NCI-H2107 treated with DMSO at 0.1 percent for 48 hours (cell line): ENCODE data around the gene ARG1.
"Not testable (repeated sequence)": the region's sequence is repeated elsewhere in the genome, so short reads cannot be mapped to it uniquely, and the experiment has no call there.

Experiments used
- DNase-seq: peaks from one replicate; lab custom pipeline; 2025; ENCODE audit not compliant: unreplicated experiment; lab: John Stamatoyannopoulos, UW

ARG1 gene

GRCh38 chr6:131572686-131573415, at the start of gene ARG1:
TSS of gene ARG1 (plus strand) at chr6:131573226. CDS start at chr6:131573283, 57 bp downstream.
- no peak for DNase-seq

- no peak for DNase-seq
These were observed 48.9 kb upstream of the ARG1 start for GRCh38 chr6:131523988-131524673.

- DNase-seq: no peak
These were observed 48.2 kb upstream of the ARG1 start for GRCh38 chr6:131524695-131525336.

- not testable (repeated sequence) for DNase-seq
These were observed 42.1 kb upstream of the ARG1 start for GRCh38 chr6:131530936-131531335.

DNA sequence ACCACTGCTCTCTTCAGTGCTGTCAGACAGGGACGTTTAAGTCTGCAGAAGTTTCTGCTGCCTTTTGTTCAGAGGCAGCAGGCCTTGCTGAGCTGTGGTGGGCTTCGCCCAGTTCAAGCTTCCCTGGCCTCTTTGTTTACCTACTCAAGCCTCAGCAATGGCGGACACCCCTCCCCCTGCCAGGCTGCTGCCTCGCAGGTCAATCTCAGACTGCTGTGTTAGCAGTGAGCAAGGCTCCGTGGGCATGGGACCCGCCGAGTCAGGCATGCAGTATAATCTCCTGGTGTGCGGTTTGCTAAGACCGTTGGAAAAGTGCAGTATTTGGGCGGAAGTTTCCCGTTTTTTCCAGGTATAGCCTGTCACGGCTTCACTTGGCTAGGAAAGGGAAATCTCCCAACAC, 41.3 kb upstream of the ARG1 start:
- DNase-seq: not testable (repeated sequence)

DNA sequence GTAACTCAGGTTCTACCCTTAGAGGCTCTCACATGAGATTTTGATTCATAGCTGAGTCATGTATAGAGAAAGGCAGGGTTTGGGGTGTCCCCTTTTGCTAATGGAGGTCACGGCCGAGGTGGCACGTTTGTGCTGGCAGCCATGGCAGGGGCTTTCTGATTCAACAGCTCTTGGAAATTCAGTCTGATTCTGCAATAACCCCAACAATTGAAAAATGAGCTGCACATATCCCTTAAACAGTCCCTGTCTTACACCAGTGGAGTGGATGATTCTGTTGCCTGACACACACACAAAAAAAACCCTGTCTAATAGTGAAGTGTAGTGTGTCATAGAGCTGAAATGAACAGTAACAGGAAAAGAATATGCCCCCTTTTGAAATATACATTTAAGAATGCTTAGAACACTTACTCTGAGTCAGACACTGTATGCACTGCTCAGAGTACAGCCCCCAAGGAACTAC, 40.4 kb upstream of the ARG1 start:
- DNase-seq: no peak

- DNase-seq: not testable (repeated sequence)
These were observed 34.4 kb upstream of the ARG1 start for GRCh38 chr6:131538615-131539014.

GRCh38 chr6:131545317-131545716, 27.7 kb upstream of the ARG1 start:
- no peak for DNase-seq

- no peak for DNase-seq
These were observed 25.5 kb upstream of the ARG1 start for GRCh38 chr6:131547488-131547887.

- DNase-seq: no peak
These were observed 24.6 kb upstream of the ARG1 start for GRCh38 chr6:131548441-131548840.

DNA sequence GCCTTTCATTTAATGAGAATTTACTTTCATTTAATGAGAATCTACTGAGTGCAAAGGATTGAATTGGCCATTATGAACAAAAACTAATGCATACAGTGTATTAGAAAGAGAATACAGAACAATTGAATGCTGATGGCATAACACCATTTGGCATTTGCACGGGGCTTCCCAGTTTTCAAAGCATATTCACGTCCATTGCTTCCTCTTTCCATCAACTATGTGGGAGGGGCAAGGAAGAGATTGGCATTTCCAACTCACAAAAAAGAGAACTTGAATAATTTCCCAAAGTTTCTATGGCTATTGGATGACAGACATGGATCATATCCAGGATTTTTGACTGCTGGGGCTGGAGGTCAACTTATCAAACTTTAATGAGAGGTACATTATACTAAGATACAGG, 23.2 kb upstream of the ARG1 start:
- no peak for DNase-seq

GRCh38 chr6:131551902-131552301, 21.1 kb upstream of the ARG1 start:
- DNase-seq: no peak

DNA sequence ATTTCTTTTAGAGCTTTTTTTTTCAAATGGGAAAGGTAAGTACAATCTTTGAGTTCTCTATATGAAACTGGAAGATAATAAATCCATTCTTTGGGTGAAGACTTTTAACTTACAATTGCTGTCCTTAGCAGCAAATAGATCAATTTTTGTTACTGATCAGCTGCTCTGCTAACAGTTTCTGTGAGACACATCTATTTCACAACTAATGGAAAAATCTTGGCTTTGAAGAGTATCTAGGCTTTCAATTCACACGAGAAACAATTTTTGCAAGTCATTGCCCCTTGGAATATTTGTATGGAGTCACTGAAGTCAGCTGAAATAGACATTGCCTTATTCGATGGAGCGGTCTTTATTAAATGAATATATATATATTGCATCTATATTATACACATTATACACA, 20.5 kb upstream of the ARG1 start:
- DNase-seq: no peak

- DNase-seq: no peak
These were observed 17.0 kb upstream of the ARG1 start for GRCh38 chr6:131555992-131556391.

DNA sequence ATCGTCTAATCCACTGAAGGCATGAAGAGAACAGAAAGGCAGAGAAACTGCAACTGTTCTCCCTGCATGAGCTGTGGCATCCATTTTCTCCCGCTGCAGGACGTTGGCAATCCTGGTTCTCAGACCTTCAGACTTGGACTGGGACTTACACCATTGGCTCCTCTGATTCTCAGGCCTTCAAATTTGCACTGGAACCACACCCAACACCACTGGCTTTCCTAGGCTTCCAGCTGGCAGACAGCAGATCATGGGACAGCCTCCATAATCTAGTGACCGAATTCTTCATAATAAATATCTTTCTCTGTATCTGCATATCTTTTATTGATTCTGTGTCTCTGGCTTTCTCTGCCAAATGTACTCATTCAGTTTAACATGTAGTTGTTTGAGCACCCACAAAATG, 14.1 kb upstream of the ARG1 start:
- DNase-seq: no peak

GRCh38 chr6:131561925-131562707, 10.9 kb upstream of the ARG1 start:
- DNase-seq: no peak

GRCh38 chr6:131565056-131565455, 8.0 kb upstream of the ARG1 start:
- DNase-seq: no peak

DNA sequence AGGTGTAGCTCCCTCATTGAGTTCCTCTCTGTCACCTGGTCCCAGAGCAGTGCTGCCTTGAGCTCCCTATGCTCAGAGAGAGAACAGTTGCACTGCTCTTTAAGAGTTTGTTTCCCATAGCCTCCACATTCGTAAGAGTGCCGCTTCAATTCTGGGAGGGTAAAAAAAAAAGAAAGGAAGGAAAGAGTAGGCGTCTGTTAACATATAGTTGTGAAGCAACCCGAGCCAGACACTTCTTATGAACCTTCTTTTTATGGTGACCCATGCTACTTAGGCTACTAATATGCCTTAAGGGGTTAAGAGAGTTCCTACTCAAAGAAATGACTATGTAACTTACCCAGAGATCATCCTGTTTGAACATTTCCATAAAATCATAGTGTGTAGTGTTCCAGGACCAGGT, 4.3 kb upstream of the ARG1 start:
- no peak for DNase-seq

DNA sequence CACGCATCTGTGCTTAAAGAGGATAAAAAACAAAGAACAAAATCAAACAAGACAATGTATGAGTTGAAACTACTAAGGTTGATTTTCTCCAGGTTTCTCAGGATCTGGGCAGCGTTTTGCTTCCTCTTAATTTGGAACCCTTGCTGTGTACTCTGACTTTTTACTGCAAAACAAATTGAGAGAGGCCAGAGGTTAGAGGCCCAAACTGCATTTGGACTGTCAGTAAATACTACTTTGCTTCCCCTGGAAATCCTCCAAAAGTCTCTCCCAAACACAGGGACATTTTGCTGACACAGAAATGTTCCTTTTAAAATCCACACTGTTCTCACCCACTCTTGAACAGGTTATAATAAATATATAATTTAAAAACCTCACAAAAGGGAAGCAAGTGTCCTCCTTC, 1.1 kb downstream of the ARG1 start:
- DNase-seq: no peak

DNA sequence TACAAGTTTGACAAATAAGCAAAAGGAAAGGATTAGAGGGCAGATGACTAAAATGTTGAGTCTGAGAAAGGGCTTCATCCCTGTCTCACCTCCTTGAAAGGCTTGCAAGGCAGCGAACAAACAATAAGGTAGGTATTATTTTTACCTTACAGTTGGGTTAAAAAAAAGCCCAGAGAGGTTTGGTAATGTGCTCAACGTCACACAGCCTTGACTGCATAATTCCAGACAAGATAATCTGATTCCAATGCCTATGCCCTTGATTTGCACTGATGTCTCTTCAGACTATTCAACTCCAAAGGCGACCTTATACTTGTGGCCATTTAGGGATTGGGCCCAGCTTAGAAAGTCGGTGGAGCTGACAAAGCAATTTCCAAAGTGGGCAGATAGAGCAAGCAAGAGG, 1.7 kb downstream of the ARG1 start:
- no peak for DNase-seq

DNA sequence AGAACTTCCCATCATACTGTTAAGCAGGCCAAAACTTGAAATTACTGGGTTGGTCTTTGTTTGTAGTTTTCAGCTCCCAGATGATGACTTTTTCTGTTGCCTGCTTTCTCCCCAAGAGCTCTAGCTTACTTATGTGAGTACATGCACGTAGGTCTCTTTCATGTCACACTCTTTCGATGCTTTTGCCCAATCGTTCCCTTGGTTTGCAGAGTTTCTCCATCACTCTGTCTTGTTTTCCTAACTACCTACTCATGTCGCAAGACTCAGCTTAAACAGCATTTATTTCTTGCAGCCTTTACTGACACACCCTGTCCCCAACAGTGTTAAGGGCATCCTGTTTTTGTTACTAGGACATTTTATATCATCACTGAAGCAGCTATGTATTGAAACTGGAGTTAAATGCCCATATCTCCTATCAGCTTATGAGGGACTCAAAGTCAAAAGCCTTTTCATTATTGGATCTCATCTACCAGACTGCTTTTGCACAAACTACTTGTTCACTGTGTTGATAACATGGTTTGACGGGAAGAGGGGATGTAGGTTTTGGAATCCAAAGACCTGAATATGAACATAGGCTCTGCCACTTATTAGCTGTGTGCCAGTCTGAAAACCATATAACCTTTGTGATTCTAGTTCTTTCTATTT, 2.9 kb downstream of the ARG1 start:
- DNase-seq: no peak
